Sigmoid colon (tissue), 7 donors: ENCODE measurements around the gene IL11. TPM values are rescaled to one million over a fixed set of nuclear protein-coding genes. Genes with fewer than 3 reads are reported as not detected.

Experiments
- DNase-seq: peaks from one replicate; pipeline ENCODE4 v3.0.0-alpha.2; 2019
- H3K27ac ChIP-seq, 4 donors: fragments of 200-600 bp; sonication (generic); one replicate each; pipeline ENCODE4 v1.5.1; 2016 to 2019; ENCODE audit warnings: mild to moderate bottlenecking in 1 of 4
- H3K27me3 ChIP-seq, 3 donors: fragments of 200-600 bp; sonication (generic); one replicate each; pipeline ENCODE4 v1.5.1; 2019; ENCODE audit warnings: mild to moderate bottlenecking in 1 of 3
- H3K36me3 ChIP-seq, 4 donors: fragments of 200-600 bp; sonication (generic); one replicate each; pipeline ENCODE4 v1.5.1; 2016 to 2019
- H3K4me1 ChIP-seq, 4 donors: fragments of 200-600 bp; sonication (generic); one replicate each; pipeline ENCODE4 v1.5.1; 2017 to 2019
- H3K4me3 ChIP-seq, 4 donors: fragments of 200-600 bp; sonication (generic); one replicate each; pipeline ENCODE4 v1.5.1; 2017 to 2019; ENCODE audit warnings: mild to moderate bottlenecking in 2 of 4, moderate library complexity in 1 of 4
- H3K9me3 ChIP-seq, 4 donors: fragments of 200-600 bp in 3 of 4; sonication (generic) in 3 of 4; one replicate each; pipeline versions ENCODE4 v1.5.1 to v1.6.1; 2013 to 2019
- CTCF ChIP-seq, 4 experiments: fragments of 450-650 bp in 3 of 4; fragments of 200-600 bp in 1 of 4; IDR thresholded peaks; one replicate each; pipeline ENCODE4 v1.5.1; 2016 to 2019; ENCODE audit warnings: antibody characterized with exemption in 4 of 4, mild to moderate bottlenecking in 3 of 4, moderate library complexity in 2 of 4
- EP300 ChIP-seq, 4 donors: sonication (generic); formaldehyde crosslinking; IDR thresholded peaks; one replicate each; pipeline ENCODE4 v1.6.1; 2017; ENCODE audit warnings: antibody characterized with exemption in 4 of 4
- POLR2A ChIP-seq, 2 donors: fragments of 450-650 bp; IDR thresholded peaks; one replicate each; pipeline ENCODE4 v1.6.1; 2016; ENCODE audit warnings: antibody characterized with exemption in 2 of 2, mild to moderate bottlenecking in 2 of 2, moderate library complexity in 2 of 2
- POLR2AphosphoS5 ChIP-seq, 4 donors: sonication (generic); formaldehyde crosslinking; IDR thresholded peaks; one replicate each; pipeline ENCODE4 v1.6.1; 2017; ENCODE audit warnings: antibody characterized with exemption in 4 of 4
- WGBS, 2 donors: extraction: QIAGEN DNeasy Blood & Tissue Kit; methylation state at CpG; one replicate each; pipeline ENCODE4 v1.1.7; 2013; 5-methylcytosine and 5-hydroxymethylcytosine counted together
- intact Hi-C: fragments of 100-400 bp; cut with DNase I; formaldehyde crosslinking; loops from one replicate; pipeline ENCODE4 v1.15.1; 2023
- polyA plus RNA-seq, 3 donors: library from polyadenylated mRNA; stranded (reverse); fragments of 200-250 nt; gene quantifications; one replicate each; pipeline ENCODE4 v1.2.3, GENCODE V29; 2013
- total RNA-seq, 4 donors: library from RNA; depleted of rRNA; stranded (reverse); fragments of >200 nt; gene quantifications; one replicate each; pipeline ENCODE4 v1.1.0, GENCODE V29; 2016
- donor health status: healthy with polysubstance abuse.
- donor health status: Bipolar disorder and iron deficiency.
- donor health status: healthy.

The IL11 gene
- total and polyA plus RNA-seq, 7 donors = 0.74 to 4.4 (median 0.81) TPM; not detected in 4

- peak overlapping the region in 1 of 4 donors; percentile 28 for H3K27ac ChIP-seq
- 78 to 88% methylated on average over 43 of the region's 43 CpGs for WGBS, 2 donors
- peaks cover 0 to 12% (median 8%) of the 10 kb centered on the region in 4 donors for H3K4me1 ChIP-seq
- no peak for DNase-seq
- peaks cover 0 to 15% (median 10%) of the 10 kb centered on the region in 3 donors for H3K27me3 ChIP-seq
- intact Hi-C loops = no loop called here
- no peaks in the 10 kb centered on the region for H3K9me3 ChIP-seq
- H3K36me3 ChIP-seq = peaks cover 0 to 39% (median 18%) of the 10 kb centered on the region in 4 donors
- no peak for TF ChIP-seq POLR2AphosphoS5 (IDR thresholded peaks at IDR 0.05)
- no peak for TF ChIP-seq POLR2A (IDR thresholded peaks at IDR 0.05)
- no peak for TF ChIP-seq CTCF (IDR thresholded peaks at IDR 0.05)
- TF ChIP-seq EP300 (IDR thresholded peaks at IDR 0.05) = no peak
- no peak overlapping the region for H3K4me3 ChIP-seq
These were observed 24.2 kb downstream of the IL11 start for GRCh38 chr19:55345818-55346724.

- peaks cover 0 to 20% (median 16%) of the 10 kb centered on the region in 4 donors for H3K4me1 ChIP-seq
- H3K27me3 ChIP-seq = peaks cover 0 to 6% (median 2%) of the 10 kb centered on the region in 3 donors
- H3K36me3 ChIP-seq = peaks cover 0 to 39% (median 18%) of the 10 kb centered on the region in 4 donors
- DNase-seq = no peak
- no peak overlapping the region for H3K4me3 ChIP-seq
- H3K9me3 ChIP-seq = no peaks in the 10 kb centered on the region
- intact Hi-C loops = no loop called here
- H3K27ac ChIP-seq = peak overlapping the region in 1 of 4 donors; percentile 20
- TF ChIP-seq CTCF (IDR thresholded peaks at IDR 0.05) (no peak), POLR2A (IDR thresholded peaks at IDR 0.05) (no peak), POLR2AphosphoS5 (IDR thresholded peaks at IDR 0.05) (no peak), EP300 (IDR thresholded peaks at IDR 0.05) (no peak)
- WGBS, 2 donors = 84 to 88% methylated on average over 22 of the region's 22 CpGs
These were observed 25.0 kb downstream of the IL11 start for GRCh38 chr19:55345101-55345817.

GRCh38 chr19:55344444-55344843 is 25.8 kb downstream of the IL11 start:
- H3K36me3 ChIP-seq = peaks cover 0 to 39% (median 18%) of the 10 kb centered on the region in 4 donors
- H3K27ac ChIP-seq = no peak overlapping the region
- H3K27me3 ChIP-seq = no peaks in the 10 kb centered on the region
- TF ChIP-seq POLR2A (IDR thresholded peaks at IDR 0.05) = no peak
- TF ChIP-seq CTCF (IDR thresholded peaks at IDR 0.05) = no peak
- no peak for TF ChIP-seq POLR2AphosphoS5 (IDR thresholded peaks at IDR 0.05)
- no peak for TF ChIP-seq EP300 (IDR thresholded peaks at IDR 0.05)
- WGBS, 2 donors = 81 to 86% methylated on average over 9 of the region's 9 CpGs
- H3K4me1 ChIP-seq = peaks cover 0 to 23% (median 17%) of the 10 kb centered on the region in 4 donors
- intact Hi-C loops = loop anchor here (5.0 kb wide), 2 partner anchors 42 to 57 kb away; no protein-coding TSS in a partner anchor
- no peak overlapping the region for H3K4me3 ChIP-seq
- no peak for DNase-seq
- H3K9me3 ChIP-seq = no peaks in the 10 kb centered on the region

- no peaks in the 10 kb centered on the region for H3K9me3 ChIP-seq
- 90 to 92% methylated on average over 50 of the region's 50 CpGs for WGBS, 2 donors
- peaks cover 0 to 33% (median 17%) of the 10 kb centered on the region in 4 donors for H3K36me3 ChIP-seq
- TF ChIP-seq CTCF (IDR thresholded peaks at IDR 0.05) (no peak), POLR2AphosphoS5 (IDR thresholded peaks at IDR 0.05) (no peak), EP300 (IDR thresholded peaks at IDR 0.05) (no peak), POLR2A (IDR thresholded peaks at IDR 0.05) (no peak)
- no peak for DNase-seq
- H3K4me1 ChIP-seq = peaks cover 0 to 29% (median 23%) of the 10 kb centered on the region in 4 donors
- intact Hi-C loops = loop anchor here (2.0 to 5.0 kb wide), 3 partner anchors 40 to 313 kb away; partner anchors contain the start of gene U2AF2
- H3K4me3 ChIP-seq = peak overlapping the region in 2 of 4 donors; percentile 73 to 84
- no peaks in the 10 kb centered on the region for H3K27me3 ChIP-seq
- H3K27ac ChIP-seq = no peak overlapping the region
These were observed 28.4 kb downstream of the IL11 start for GRCh38 chr19:55341595-55342531.
